Measurements from ENCODE around the gene ERC2.

- TF ChIP-seq, protein P1, sequence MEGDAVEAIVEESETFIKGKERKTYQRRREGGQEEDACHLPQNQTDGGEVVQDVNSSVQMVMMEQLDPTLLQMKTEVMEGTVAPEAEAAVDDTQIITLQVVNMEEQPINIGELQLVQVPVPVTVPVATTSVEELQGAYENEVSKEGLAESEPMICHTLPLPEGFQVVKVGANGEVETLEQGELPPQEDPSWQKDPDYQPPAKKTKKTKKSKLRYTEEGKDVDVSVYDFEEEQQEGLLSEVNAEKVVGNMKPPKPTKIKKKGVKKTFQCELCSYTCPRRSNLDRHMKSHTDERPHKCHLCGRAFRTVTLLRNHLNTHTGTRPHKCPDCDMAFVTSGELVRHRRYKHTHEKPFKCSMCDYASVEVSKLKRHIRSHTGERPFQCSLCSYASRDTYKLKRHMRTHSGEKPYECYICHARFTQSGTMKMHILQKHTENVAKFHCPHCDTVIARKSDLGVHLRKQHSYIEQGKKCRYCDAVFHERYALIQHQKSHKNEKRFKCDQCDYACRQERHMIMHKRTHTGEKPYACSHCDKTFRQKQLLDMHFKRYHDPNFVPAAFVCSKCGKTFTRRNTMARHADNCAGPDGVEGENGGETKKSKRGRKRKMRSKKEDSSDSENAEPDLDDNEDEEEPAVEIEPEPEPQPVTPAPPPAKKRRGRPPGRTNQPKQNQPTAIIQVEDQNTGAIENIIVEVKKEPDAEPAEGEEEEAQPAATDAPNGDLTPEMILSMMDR (IDR thresholded peaks at IDR 0.05; ENCODE audit: control extremely low read depth in 1 of 3, insufficient read depth in 1 of 3, low read depth in 1 of 3, low read length in 3 of 3), result no peak
- no peak for TF ChIP-seq YY1 (IDR thresholded peaks at IDR 0.05; ENCODE audit: low read depth, low read length)
- TF ChIP-seq GABPA (IDR thresholded peaks at IDR 0.05; ENCODE audit: borderline replicate concordance, insufficient read depth, low read length), result no peak
- no peak for TF ChIP-seq POLR2A (IDR thresholded peaks at IDR 0.05; ENCODE audit: control extremely low read depth in 1 of 2, low read depth in 2 of 2, low read length in 2 of 2)
- no peak for TF ChIP-seq TAF1 (IDR thresholded peaks at IDR 0.05; ENCODE audit: low read depth, low read length)
- TF ChIP-seq CEBPB (IDR thresholded peaks at IDR 0.05; ENCODE audit: low read depth, low read length), result peak; percentile 58; the same call in 1 of the 2 replicates
- no peak for TF ChIP-seq HDAC2 (IDR thresholded peaks at IDR 0.05; ENCODE audit: borderline replicate concordance in 1 of 2, low read depth in 2 of 2, low read length in 2 of 2)
- no peak for TF ChIP-seq HDAC6 (IDR thresholded peaks at IDR 0.05; ENCODE audit: low read depth, low read length)
- TF ChIP-seq MAX (IDR thresholded peaks at IDR 0.05), result no peak
- no peak for TF ChIP-seq SAP30 (IDR thresholded peaks at IDR 0.05; ENCODE audit: insufficient read depth, insufficient replicate concordance, low read length)
Observed at GRCh38 chr3:55645422-55645821, 822.8 kb downstream of the ERC2 start.

Data from H1 (cell line).